ENCODE results near the gene LRRC72.
"Not testable (repeated sequence)": the region's sequence is repeated elsewhere in the genome, so short reads cannot be mapped to it uniquely, and the experiment has no call there.

LRRC72 gene

DNA sequence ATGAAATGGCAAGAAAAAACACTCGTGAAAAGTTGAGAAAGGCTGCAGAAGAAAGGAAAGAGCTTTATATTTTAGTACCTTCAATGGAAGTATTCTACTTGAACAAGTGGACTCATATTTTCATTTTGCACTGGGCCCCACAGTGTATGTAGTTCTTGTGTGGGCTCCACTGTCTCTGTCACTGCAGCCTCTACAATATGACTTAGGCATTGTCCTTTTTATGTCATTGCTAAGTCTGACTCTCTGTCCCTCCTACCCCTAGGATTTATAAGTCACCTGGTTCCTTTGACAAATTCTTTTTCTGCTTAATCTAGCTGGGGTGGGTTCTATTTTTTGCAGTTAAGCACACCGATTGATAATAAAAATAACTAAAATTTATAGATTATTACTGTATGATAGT, 33.4 kb upstream of the LRRC72 start:
- H3K4me3 ChIP-seq (ENCODE audit: control insufficient read depth, low read depth, low read length): no peak overlapping the region
- TF ChIP-seq, protein P1, sequence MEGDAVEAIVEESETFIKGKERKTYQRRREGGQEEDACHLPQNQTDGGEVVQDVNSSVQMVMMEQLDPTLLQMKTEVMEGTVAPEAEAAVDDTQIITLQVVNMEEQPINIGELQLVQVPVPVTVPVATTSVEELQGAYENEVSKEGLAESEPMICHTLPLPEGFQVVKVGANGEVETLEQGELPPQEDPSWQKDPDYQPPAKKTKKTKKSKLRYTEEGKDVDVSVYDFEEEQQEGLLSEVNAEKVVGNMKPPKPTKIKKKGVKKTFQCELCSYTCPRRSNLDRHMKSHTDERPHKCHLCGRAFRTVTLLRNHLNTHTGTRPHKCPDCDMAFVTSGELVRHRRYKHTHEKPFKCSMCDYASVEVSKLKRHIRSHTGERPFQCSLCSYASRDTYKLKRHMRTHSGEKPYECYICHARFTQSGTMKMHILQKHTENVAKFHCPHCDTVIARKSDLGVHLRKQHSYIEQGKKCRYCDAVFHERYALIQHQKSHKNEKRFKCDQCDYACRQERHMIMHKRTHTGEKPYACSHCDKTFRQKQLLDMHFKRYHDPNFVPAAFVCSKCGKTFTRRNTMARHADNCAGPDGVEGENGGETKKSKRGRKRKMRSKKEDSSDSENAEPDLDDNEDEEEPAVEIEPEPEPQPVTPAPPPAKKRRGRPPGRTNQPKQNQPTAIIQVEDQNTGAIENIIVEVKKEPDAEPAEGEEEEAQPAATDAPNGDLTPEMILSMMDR (IDR thresholded peaks at IDR 0.05; ENCODE audit: control insufficient read depth, insufficient read depth, low read depth, low read length, missing control alignments): no peak
- no peak for DNase-seq (ENCODE audit: low read depth)

DNA sequence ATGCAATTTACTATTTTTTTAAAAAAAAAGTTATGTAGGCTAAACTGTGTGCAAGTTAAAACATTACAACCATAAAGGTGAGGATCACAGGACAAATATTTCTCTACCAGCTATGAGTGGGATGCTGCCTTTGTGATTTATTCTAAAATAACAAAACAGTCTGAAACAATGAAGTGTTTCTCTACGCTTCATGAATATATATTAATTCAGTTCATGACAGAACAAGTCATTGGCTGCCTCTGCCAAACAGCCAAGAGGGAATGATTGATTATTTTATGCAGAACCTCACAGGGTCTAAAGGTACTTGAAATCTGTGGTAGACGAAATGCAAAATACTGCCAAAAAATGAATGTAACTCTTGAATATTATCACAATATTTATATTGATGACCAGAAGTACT, 32.1 kb upstream of the LRRC72 start:
- no peak for DNase-seq (ENCODE audit: low read depth)
- H3K4me3 ChIP-seq (ENCODE audit: control insufficient read depth, low read depth, low read length): no peak overlapping the region
- TF ChIP-seq, protein P1 (IDR thresholded peaks at IDR 0.05; ENCODE audit: control insufficient read depth, insufficient read depth, low read depth, low read length, missing control alignments): no peak

DNA sequence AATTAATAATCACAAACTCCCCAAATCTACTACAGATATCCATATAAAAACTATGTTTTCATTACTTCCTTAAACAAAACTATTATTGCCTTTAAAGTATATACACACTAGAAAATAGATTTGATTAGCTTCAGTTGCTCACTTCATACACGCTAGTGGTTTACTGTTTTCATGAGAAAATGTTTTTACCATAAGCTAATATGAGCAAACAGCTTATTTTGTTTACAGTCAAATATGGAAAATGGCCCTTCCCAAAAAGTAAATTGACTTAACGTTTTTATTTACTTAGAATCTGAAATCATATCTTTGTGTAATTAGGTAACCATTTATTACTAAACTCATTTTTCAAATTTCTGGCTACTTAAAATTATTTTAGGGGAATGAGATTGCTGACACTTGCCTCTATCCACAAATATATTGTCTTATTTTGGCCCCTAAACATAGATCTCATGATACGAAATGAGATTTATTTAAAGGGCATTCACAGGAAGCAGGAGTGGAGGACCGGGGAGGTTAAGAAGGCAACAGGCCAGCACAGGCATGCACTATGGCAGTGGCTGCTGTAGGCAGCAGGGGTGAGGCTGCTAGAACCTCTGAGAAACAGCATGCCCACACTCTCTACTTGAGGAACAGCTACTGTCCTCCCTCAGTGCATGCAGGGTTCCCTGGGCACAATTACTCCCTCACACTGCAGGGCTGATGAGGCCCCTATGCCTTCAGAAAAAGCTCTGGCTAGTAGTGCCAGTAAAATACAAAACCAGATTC, 31.5 kb upstream of the LRRC72 start:
- TF ChIP-seq, protein P1 (IDR thresholded peaks at IDR 0.05; ENCODE audit: control insufficient read depth, insufficient read depth, low read depth, low read length, missing control alignments): no peak
- DNase-seq (ENCODE audit: low read depth): no peak
- H3K4me3 ChIP-seq (ENCODE audit: control insufficient read depth, low read depth, low read length): no peak overlapping the region

DNA sequence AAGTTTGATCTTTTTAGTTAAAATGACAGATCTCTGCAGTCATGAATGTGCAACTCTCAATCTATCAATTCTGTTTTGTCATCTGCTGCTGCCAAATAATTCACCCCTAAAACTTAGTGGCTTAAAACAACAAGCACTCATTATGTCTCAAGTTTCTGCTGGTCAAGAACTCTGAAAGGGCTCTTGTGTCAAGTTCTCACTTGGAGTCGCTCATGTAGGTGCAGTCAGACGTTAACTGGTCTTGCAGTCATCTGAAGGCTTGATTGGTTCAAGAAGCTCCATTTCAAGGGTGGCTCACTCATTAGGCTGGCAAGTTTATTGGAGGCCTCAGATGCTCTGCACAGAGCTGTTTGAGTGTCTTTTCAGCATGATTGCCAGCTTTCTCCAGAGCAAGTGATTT, 28.5 kb upstream of the LRRC72 start:
- H3K4me3 ChIP-seq (ENCODE audit: control insufficient read depth, low read depth, low read length): no peak overlapping the region
- TF ChIP-seq, protein P1 (IDR thresholded peaks at IDR 0.05; ENCODE audit: control insufficient read depth, insufficient read depth, low read depth, low read length, missing control alignments): no peak
- DNase-seq (ENCODE audit: low read depth): no peak

DNA sequence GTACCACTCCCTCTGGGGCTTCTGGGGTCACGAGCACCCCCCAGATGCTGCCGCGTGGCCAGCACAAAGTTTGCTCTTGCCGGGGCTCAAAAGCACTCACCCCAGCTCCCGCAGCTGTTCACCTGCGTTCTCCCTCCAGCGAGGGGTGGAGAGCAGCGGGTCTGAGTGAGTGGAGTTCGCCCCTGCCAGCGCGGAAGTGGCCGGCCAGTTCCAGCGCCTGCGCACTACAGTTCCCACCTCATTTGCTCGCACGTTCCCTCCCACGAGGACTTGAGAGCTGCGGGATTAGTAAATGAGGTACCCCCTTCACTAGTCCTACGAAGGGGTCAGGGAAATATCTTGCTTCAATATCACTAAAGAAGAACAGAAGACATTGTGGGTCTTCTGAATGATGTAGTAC, 24.3 kb upstream of the LRRC72 start:
- H3K4me3 ChIP-seq (ENCODE audit: control insufficient read depth, low read depth, low read length): no peak overlapping the region
- no peak for DNase-seq (ENCODE audit: low read depth)
- TF ChIP-seq, protein P1 (IDR thresholded peaks at IDR 0.05; ENCODE audit: control insufficient read depth, insufficient read depth, low read depth, low read length, missing control alignments): no peak

DNA sequence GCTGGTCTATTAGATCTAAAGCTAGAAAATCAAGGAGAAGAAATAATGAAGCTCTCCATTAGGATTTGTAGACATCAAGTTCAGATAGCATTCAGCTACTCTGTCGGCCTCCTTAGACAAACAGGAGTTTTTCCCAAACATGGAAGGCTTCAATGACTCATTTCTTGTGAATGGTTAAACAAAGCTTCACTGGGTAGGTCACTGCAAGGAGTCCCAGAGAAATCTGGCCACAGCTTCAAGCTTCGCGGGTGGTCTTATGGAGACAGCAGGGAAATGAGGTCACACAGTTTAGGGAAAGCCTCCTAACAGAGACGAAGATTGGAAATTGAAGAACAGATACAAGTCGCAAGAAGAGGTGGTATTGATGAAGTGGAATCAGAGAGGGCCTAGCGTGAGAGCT, 22.6 kb upstream of the LRRC72 start:
- no peak for DNase-seq (ENCODE audit: low read depth)
- TF ChIP-seq, protein P1 (IDR thresholded peaks at IDR 0.05; ENCODE audit: control insufficient read depth, insufficient read depth, low read depth, low read length, missing control alignments): no peak
- no peak overlapping the region for H3K4me3 ChIP-seq (ENCODE audit: control insufficient read depth, low read depth, low read length)

DNA sequence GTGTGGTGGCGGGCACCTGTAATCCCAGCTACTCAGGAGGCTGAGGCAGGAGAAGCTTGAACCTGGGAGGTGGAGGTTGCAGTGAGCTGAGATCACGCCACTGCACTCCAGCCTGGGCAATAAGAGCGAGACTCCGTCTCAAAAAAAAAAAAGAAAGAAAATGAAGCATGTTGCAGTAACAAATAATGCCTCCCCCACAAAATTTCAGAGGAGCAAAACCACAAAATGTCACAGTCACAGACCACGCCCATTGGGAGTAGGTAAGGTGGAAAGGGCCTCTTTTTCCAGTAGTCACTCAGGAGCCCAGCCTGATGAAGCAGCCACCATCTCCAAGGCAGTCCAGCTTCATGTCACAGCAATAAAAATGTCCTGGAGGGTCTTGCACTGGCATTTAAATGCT, 20.2 kb upstream of the LRRC72 start:
- not testable (repeated sequence) for H3K4me3 ChIP-seq (ENCODE audit: control insufficient read depth, low read depth, low read length); DNase-seq (ENCODE audit: low read depth)
